ENCODE results near the gene MTHFSD. TPM values are rescaled to one million over a fixed set of nuclear protein-coding genes. Genes with fewer than 3 reads are reported as not detected.

MTHFSD gene
- total RNA-seq, 1 experiment from 2014 or later: 47.8 TPM

GRCh38 chr16:86545481-86545880 lies 9.6 kb downstream of the MTHFSD start:
- CTCF ChIA-PET: no interaction called here
- TF ChIP-seq CTCF (IDR thresholded peaks at IDR 0.05; ENCODE audit: unreplicated experiment): no peak
- no peak for DNase-seq
- Mint-ChIP-seq H3K36me3 (ENCODE audit: insufficient read depth, unreplicated experiment) (peaks cover 40% of the 10 kb centered on the region), H3K27me3 (ENCODE audit: unreplicated experiment) (no peaks in the 10 kb centered on the region), H3K4me3 (ENCODE audit: low read depth, unreplicated experiment) (no peak overlapping the region), H3K9me3 (ENCODE audit: low read depth, unreplicated experiment) (no peaks in the 10 kb centered on the region), H3K27ac (ENCODE audit: unreplicated experiment) (no peak overlapping the region), H3K4me1 (ENCODE audit: low read depth, unreplicated experiment) (no peaks in the 10 kb centered on the region)
- no TSS peak for BruUV-seq (replicated peaks)
- intact Hi-C loops (cut with micrococcal nuclease; ENCODE audit: unreplicated experiment): no loop called here

GRCh38 chr16:86542756-86543750 lies 12.0 kb downstream of the MTHFSD start:
- CTCF ChIA-PET: interaction anchor here (0.5 kb wide), 1 partner anchor 860 kb away, joined by 4 read pairs; no protein-coding TSS in a partner anchor
- H3K27me3 Mint-ChIP-seq (ENCODE audit: unreplicated experiment): no peaks in the 10 kb centered on the region
- no peak overlapping the region for H3K4me3 Mint-ChIP-seq (ENCODE audit: low read depth, unreplicated experiment)
- DNase-seq: no peak
- TF ChIP-seq CTCF (IDR thresholded peaks at IDR 0.05; ENCODE audit: unreplicated experiment): no peak
- H3K36me3 Mint-ChIP-seq (ENCODE audit: insufficient read depth, unreplicated experiment): peaks cover 47% of the 10 kb centered on the region
- no peaks in the 10 kb centered on the region for H3K9me3 Mint-ChIP-seq (ENCODE audit: low read depth, unreplicated experiment)
- BruUV-seq (replicated peaks): no TSS peak
- no peak overlapping the region for H3K27ac Mint-ChIP-seq (ENCODE audit: unreplicated experiment)
- no peaks in the 10 kb centered on the region for H3K4me1 Mint-ChIP-seq (ENCODE audit: low read depth, unreplicated experiment)
- intact Hi-C loops (cut with micrococcal nuclease; ENCODE audit: unreplicated experiment): no loop called here

- no peaks in the 10 kb centered on the region for H3K27me3 Mint-ChIP-seq (ENCODE audit: unreplicated experiment)
- intact Hi-C loops (cut with micrococcal nuclease; ENCODE audit: unreplicated experiment): no loop called here
- no peak for DNase-seq
- no TSS peak for BruUV-seq (replicated peaks)
- CTCF ChIA-PET: interaction anchor here (0.7 kb wide), 1 partner anchor 375 kb away, joined by 3 read pairs; no protein-coding TSS in a partner anchor
- no peaks in the 10 kb centered on the region for H3K4me1 Mint-ChIP-seq (ENCODE audit: low read depth, unreplicated experiment)
- no peak overlapping the region for H3K4me3 Mint-ChIP-seq (ENCODE audit: low read depth, unreplicated experiment)
- no peaks in the 10 kb centered on the region for H3K9me3 Mint-ChIP-seq (ENCODE audit: low read depth, unreplicated experiment)
- TF ChIP-seq CTCF (IDR thresholded peaks at IDR 0.05; ENCODE audit: unreplicated experiment): no peak
- H3K36me3 Mint-ChIP-seq (ENCODE audit: insufficient read depth, unreplicated experiment): peaks cover 45% of the 10 kb centered on the region
- no peak overlapping the region for H3K27ac Mint-ChIP-seq (ENCODE audit: unreplicated experiment)
These were observed 13.5 kb downstream of the MTHFSD start for GRCh38 chr16:86541560-86541959.

- no peaks in the 10 kb centered on the region for H3K27me3 Mint-ChIP-seq (ENCODE audit: unreplicated experiment)
- no peak overlapping the region for H3K4me3 Mint-ChIP-seq (ENCODE audit: low read depth, unreplicated experiment)
- no peaks in the 10 kb centered on the region for H3K4me1 Mint-ChIP-seq (ENCODE audit: low read depth, unreplicated experiment)
- no peak for TF ChIP-seq CTCF (IDR thresholded peaks at IDR 0.05; ENCODE audit: unreplicated experiment)
- H3K9me3 Mint-ChIP-seq (ENCODE audit: low read depth, unreplicated experiment): no peaks in the 10 kb centered on the region
- peaks cover 38% of the 10 kb centered on the region for H3K36me3 Mint-ChIP-seq (ENCODE audit: insufficient read depth, unreplicated experiment)
- H3K27ac Mint-ChIP-seq (ENCODE audit: unreplicated experiment): no peak overlapping the region
- DNase-seq: no peak
- CTCF ChIA-PET: interaction anchor here (0.7 kb wide), 1 partner anchor 375 kb away, joined by 3 read pairs; no protein-coding TSS in a partner anchor
- no TSS peak for BruUV-seq (replicated peaks)
- intact Hi-C loops (cut with micrococcal nuclease; ENCODE audit: unreplicated experiment): no loop called here
These were observed 14.1 kb downstream of the MTHFSD start for GRCh38 chr16:86540894-86541293.

Measured in Calu3 (cell line).